ENCODE data around the gene AGTRAP.

Gene AGTRAP

DNA sequence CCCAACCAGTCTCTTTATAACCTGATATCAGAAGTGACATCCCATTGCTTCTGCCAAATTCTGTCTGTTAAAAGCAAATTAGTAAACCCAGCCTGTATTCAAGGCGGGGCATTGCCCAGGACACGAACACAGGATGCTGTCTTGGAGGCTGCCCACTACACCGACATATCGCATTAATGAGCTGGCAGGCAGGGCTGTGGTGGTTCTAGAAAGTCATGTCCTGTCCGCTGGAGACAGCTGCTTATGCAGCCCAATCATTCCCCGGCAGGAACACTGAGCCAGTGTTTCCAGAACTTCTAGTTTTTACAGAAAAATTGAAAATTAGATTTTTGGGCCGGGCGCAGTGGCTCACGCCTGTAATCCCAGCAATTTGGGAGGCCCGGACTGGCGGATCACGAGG is 45.4 kb downstream of the AGTRAP start:
- no peak for DNase-seq (ENCODE audit: low read depth)
- H3K4me3 ChIP-seq (ENCODE audit: low read depth, low read length), result no peak overlapping the region
- TF ChIP-seq, protein P1, sequence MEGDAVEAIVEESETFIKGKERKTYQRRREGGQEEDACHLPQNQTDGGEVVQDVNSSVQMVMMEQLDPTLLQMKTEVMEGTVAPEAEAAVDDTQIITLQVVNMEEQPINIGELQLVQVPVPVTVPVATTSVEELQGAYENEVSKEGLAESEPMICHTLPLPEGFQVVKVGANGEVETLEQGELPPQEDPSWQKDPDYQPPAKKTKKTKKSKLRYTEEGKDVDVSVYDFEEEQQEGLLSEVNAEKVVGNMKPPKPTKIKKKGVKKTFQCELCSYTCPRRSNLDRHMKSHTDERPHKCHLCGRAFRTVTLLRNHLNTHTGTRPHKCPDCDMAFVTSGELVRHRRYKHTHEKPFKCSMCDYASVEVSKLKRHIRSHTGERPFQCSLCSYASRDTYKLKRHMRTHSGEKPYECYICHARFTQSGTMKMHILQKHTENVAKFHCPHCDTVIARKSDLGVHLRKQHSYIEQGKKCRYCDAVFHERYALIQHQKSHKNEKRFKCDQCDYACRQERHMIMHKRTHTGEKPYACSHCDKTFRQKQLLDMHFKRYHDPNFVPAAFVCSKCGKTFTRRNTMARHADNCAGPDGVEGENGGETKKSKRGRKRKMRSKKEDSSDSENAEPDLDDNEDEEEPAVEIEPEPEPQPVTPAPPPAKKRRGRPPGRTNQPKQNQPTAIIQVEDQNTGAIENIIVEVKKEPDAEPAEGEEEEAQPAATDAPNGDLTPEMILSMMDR (IDR thresholded peaks at IDR 0.05; ENCODE audit: control insufficient read depth, extremely low read depth, insufficient read depth), result no peak

DNA sequence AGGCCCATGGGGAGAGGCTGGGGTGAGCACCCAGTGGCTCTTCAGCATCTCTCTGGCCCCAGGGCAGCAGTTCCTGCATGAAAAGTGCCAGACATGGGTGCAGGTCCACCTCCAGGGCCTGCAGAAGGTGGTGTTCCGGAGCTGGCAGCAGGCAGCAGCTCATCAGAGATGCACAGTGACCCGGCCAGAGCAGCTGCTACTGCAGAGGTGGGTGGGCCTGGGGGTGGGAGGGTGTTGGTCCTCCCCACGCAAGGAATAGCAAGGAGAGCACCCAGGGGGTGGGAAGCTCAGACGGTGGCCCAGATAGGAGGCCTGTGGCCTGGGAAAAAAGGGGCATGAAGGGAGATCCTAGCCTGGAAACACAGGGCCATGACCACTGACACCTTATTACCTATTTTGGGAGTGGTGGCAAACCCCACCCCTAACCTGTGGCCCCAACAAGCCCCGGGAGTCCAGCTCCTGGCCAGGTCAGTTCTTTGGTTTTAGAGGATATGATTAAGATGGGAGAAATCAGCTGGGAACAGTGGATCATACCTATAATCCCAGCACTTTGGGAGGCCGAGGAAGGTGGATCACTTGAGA is 46.3 kb downstream of the AGTRAP start:
- H3K4me3 ChIP-seq (ENCODE audit: low read depth, low read length), result no peak overlapping the region
- TF ChIP-seq, protein P1 (IDR thresholded peaks at IDR 0.05; ENCODE audit: control insufficient read depth, extremely low read depth, insufficient read depth), result no peak
- no peak for DNase-seq (ENCODE audit: low read depth)

DNA sequence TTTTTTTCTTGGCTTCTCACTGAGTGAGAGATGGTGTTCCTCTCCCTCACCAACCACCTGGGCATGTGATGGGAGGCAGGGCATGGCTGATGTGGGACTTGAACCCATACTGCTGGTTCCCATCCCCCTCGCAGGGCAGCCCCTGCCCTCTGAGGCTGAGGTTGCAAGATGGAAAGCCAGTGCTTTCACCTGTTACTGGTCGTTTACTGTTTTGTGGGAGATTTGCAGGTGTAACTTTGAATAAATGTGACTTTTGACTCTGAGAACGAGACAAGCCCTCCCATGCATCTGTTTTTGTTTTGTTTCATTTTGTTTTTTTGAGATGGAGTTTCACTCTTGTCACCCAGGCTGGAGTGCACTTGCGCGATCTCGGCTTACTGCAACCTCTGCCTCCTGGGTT is 47.6 kb downstream of the AGTRAP start:
- no peak overlapping the region for H3K4me3 ChIP-seq (ENCODE audit: low read depth, low read length)
- no peak for DNase-seq (ENCODE audit: low read depth)
- TF ChIP-seq, protein P1 (IDR thresholded peaks at IDR 0.05; ENCODE audit: control insufficient read depth, extremely low read depth, insufficient read depth), result no peak

DNA sequence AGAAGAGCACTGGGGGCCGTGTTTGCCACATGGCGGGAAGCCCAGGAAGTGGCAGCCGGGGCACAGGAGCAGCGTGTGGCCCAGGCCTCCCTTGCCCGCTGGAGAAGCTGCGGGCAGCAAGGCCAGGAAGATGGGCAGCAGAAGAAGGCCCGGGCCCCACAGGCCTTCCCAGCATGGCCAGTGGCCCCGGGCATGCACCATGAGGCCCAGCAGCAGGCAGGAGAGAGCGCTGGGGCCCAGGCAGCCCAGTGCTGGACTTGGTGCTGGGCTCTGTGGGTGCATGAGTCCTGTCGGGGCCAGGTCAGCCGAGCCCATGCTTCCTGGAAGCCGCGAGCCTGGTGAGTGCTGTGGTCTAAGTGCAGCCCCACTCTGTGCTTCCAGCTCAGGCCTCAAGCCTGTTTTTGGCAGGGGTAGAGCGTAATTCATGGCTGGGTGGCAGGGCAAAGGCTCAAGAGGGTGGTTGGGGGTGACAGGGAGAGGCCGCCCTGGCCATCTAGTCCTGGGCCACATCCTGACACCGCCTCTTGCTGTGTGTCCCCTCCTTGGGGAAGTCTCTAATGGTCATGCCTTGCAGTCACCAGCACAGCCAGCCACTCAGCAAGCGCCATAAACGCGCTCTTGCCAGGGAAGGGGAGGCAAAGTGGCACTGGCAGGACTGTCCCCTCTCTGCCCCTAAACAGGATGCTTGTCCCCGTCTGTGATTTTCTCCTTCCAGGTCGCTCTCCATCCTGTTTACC is 48.5 kb downstream of the AGTRAP start:
- TF ChIP-seq, protein P1 (IDR thresholded peaks at IDR 0.05; ENCODE audit: control insufficient read depth, extremely low read depth, insufficient read depth), result no peak
- no peak overlapping the region for H3K4me3 ChIP-seq (ENCODE audit: low read depth, low read length)
- no peak for DNase-seq (ENCODE audit: low read depth)

DNA sequence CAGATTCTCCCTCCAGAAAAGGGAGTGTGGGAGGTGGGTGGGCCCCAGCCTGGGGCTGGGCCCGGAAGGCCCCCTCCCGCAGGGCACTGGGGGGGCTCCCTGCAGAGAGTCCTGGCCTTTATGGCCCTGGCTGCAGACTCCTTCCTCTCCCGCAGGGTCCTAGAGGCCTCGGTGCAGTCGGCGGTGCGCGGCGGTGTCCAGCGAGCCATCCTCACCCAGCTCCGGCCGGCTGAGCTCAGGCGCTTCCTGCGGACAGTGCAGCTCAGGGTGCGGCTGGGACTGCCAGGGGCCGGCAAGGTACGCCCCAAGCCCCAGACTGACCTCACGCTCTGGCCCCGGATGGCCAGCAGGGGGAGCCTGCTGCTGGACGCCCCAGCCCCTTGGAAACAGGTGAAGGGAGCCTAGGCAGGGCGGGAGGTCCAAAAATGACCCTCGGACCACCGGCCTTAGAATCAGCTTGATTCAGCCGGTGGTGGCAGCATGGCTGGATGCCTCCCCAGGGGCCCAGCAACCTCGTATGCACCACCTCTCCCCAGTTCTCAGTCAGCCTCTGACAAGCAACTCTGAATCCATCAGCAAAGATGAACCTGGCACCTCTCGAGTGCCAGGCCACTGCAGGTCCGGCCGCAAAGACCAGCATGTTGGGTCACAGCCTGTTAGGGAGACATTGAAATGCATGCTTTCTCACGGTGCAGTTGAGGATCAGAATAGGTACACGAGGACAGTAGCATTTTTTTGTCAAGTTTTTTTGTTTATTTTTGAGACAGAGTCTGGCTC is 49.2 kb downstream of the AGTRAP start:
- TF ChIP-seq, protein P1 (IDR thresholded peaks at IDR 0.05; ENCODE audit: control insufficient read depth, extremely low read depth, insufficient read depth), result peak; percentile 86
- no peak overlapping the region for H3K4me3 ChIP-seq (ENCODE audit: low read depth, low read length)
- DNase-seq (ENCODE audit: low read depth), result no peak

DNA sequence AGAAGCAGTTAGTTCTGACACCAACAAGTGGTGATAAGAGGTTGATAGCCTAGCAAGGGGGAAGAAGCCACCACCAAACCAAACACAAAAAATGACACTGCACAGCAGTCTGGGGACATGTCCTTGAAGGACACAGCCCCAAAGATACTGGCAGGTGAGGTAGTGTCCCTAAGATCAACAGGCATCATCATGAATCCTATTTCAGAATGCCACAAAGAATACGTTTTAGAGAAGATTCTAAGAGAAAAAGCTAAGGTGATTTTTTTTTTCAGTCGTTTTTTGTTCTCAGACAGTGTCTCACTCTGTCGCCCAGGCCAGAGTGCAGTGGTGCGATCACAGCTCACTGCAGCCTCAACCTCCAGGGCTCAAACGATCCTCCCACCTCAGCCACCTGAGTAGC is 50.2 kb downstream of the AGTRAP start:
- DNase-seq (ENCODE audit: low read depth), result no peak
- TF ChIP-seq, protein P1 (IDR thresholded peaks at IDR 0.05; ENCODE audit: control insufficient read depth, extremely low read depth, insufficient read depth), result no peak
- H3K4me3 ChIP-seq (ENCODE audit: low read depth, low read length), result no peak overlapping the region
